NCI-H69 (cell line): Measurements from ENCODE around the gene IQCN.

Source experiments
- DNase-seq: peaks from one replicate; lab custom pipeline; 2025; lab: John Stamatoyannopoulos, UW

The IQCN gene

GRCh38 chr19:18274219-18274780, at the start of gene IQCN:
IQCN (minus strand) TSS chr19:18274452; CDS start chr19:18269478, 4,974 bp downstream.
- no peak for DNase-seq

GRCh38 chr19:18322759-18323460, 48.7 kb upstream of the IQCN start, which contains the start of gene LSM4:
LSM4 (minus strand) TSS chr19:18323076; CDS start chr19:18323020, 56 bp downstream.
- DNase-seq, result peak; percentile 100

GRCh38 chr19:18322318-18322758, 48.1 kb upstream of the IQCN start:
- DNase-seq, result peak; percentile 69

GRCh38 chr19:18321734-18322102, 47.5 kb upstream of the IQCN start:
- no peak for DNase-seq

GRCh38 chr19:18320865-18321733, 46.8 kb upstream of the IQCN start:
- no peak for DNase-seq

GRCh38 chr19:18319591-18320135, 45.4 kb upstream of the IQCN start:
- peak; percentile 62 for DNase-seq

- no peak for DNase-seq
These were observed 43.9 kb upstream of the IQCN start for GRCh38 chr19:18317961-18318800.

- DNase-seq, result no peak
These were observed 39.1 kb upstream of the IQCN start for GRCh38 chr19:18313398-18313797.

GRCh38 chr19:18312092-18312534, 37.9 kb upstream of the IQCN start:
- no peak for DNase-seq

GRCh38 chr19:18311502-18312091, 37.3 kb upstream of the IQCN start:
- DNase-seq, result no peak

- DNase-seq, result no peak
These were observed 36.7 kb upstream of the IQCN start for GRCh38 chr19:18310966-18311365.

- no peak for DNase-seq
These were observed 36.1 kb upstream of the IQCN start for GRCh38 chr19:18310118-18310909.

- no peak for DNase-seq
These were observed 35.3 kb upstream of the IQCN start for GRCh38 chr19:18309525-18310064.

GRCh38 chr19:18308948-18309325, 34.7 kb upstream of the IQCN start:
- no peak for DNase-seq

GRCh38 chr19:18308051-18308947, 34.0 kb upstream of the IQCN start:
- no peak for DNase-seq

- no peak for DNase-seq
These were observed 33.0 kb upstream of the IQCN start for GRCh38 chr19:18307271-18307681.

GRCh38 chr19:18306888-18307260, 32.6 kb upstream of the IQCN start:
- no peak for DNase-seq

GRCh38 chr19:18306209-18306887, 32.1 kb upstream of the IQCN start:
- no peak for DNase-seq
